ENCODE results near the gene TUBB2B.
"Not testable (repeated sequence)": the region's sequence is repeated elsewhere in the genome, so short reads cannot be mapped to it uniquely, and the experiment has no call there.

TUBB2B gene

DNA sequence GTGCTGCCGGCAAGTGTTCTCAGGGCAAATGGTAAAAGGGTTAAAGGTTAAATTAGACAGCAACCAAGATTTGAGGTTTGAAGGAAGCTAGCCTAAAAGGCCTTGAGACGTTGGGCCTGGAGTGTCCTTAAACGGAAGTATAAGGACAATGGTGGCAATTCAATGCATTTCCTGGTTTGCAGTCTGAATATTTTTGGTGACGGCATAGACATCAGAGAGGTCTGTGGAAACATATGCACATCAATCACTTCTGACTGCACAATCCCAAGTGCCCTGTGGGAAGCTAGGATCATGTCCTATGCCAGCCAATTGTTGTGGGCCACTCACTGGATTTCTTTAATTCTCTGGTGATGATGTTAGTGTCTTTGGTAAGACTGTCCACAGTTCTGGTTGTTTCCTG, 44.4 kb downstream of the TUBB2B start:
- DNase-seq: no peak

DNA sequence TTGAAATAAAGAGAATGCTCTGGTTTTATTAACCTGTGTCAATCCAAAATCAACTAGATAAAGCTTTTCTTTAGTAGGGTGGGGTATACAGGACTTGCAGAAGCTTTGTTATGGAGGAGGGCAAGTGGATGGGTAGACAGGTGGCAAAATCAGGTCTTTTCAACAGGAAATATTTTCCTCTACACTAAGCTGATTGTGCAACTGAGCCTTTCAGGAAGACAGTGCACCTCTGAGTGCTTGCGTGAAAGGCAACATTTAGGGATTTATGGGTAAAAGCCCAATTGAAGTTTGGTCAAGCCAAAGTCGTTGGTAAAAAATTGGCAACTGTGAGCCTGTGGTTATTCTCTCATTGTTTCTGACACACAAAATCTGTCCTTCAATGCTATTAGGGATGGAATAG, 46.3 kb downstream of the TUBB2B start:
- DNase-seq: no peak

DNA sequence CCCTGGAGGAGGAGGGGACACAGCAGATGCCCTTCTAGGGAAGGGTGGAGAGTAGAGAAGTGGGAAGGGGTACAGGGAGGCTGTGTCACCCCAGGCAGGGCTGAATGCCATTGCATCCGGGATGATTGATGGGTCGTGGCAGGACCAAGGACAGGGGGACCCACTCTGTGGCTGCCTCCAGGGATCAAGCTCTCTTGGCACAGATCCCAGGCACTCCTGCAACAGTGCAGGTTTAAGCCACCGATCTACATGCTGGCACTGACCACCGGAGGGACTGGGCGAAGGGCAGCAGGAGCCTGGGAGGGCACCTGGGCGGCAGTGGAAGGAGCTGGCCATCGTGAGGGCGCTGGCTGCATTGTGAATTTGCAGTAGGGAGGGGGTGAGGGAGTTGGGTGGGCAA, 47.5 kb downstream of the TUBB2B start:
- DNase-seq: not testable (repeated sequence)

DNA sequence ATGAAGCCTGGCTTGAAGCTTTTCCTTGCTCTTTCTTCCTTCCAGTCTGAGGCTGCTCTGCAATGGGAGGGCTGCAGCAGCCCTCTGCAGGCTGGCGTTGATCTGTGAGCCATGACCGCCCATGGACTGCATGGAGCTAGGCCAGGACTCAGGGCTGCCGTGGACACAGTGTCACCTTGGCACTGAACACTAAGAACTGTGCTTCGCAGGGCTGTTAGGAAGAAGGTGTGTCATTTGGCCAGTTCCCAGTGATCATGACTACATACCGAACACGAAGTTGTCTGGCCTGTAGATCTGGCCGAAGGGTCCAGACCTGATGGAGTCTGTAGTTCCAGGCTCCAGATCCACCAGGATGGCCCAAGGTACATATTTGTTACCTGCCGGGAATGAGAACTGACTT, 48.8 kb downstream of the TUBB2B start:
- not testable (repeated sequence) for DNase-seq

DNA sequence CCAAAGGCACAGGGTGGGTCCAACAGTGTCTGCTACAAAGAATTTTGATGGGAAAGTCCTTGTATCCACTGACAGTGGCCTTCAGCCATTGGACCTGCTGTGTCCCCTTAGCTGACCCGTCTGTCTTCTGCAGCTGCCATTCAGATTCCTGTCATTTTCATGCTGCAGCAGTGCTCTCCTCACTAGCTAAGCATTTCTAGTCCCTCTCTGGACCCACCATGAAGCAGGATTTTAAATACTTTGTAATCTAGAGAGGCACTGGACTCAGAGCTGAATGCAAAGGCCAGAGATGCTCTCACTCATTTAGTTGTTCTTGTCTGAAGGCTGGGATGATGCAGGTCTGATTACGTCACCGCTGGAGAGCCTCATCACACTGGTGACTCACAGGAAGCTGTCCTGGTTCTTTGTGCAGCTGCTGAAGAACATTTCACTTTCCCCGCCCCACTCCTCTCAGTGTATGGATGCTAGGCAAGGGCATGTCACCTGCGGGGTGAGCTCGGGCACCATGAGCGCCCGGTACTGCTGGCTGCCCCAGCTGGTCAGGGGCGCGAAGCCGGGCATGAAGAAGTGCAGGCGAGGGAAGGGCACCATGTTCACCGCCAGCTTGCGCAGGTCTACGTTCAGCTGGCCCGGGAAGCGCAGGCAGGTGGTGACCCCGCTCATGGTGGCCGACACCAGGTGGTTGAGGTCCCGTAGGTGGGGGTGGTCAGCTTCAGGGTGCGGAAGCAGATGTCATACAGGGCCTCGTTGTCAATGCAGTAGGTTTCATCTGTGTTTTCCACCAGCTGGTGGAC, 50.7 kb downstream of the TUBB2B start:
- DNase-seq: no peak

DNA sequence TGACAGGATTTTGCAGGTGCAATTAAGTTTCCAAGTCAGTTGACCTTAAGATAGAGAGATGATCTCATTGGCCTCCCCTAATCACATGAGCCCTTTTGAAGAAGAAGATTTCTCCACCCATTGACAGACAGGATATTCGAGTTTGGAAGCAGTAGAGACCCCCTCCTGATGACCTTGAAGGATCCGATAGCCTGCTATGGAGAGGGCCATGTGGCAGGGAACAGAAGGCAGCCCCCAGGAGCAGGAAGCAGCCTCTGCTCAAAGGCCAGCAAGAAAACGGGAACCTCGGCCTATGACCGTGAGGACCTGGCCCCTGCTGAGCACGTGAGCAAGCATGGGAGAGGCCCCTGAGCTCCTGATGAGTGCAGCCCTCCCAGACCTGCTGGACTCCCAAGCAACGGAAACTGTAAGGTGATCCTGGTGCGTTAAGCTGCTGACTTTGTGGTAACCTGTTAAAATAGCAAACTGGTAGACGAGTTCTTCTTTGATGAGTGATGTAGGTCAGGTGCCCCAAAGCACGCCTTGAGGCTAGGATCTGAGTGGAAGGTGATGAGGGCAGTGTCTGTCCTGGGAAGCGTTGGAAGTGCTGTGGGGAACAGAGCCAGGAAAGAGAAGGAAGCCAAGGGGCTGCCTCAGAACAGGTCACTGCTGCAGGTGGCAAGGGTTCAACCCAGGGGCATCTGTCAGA, 51.6 kb downstream of the TUBB2B start:
- DNase-seq: no peak

Measured in CD4-positive, alpha-beta T cell treated with Interleukin-21 for 1 hour (primary cell).